GM23338 (cell line): ENCODE data around the gene MPC2.

Experiments used
- CREB1 ChIP-seq: fragments of 250-450 bp; sonication (Bioruptor Pico); IDR thresholded peaks from 2 replicates; pipeline ENCODE4 v1.5.0; 2020; ENCODE audit warnings: low read depth, mild to moderate bottlenecking, moderate library complexity
- EZH2 ChIP-seq: fragments of 200-600 bp; sonication (generic); IDR thresholded peaks from one replicate; pipeline ENCODE4 v1.8.0; 2017; ENCODE audit warnings: antibody characterized with exemption, mild to moderate bottlenecking, low read depth; ENCODE audit not compliant: unreplicated experiment
- EZH2phosphoT487 ChIP-seq: fragments of 200-600 bp; sonication (generic); IDR thresholded peaks from one replicate; pipeline ENCODE4 v1.8.1; 2018; ENCODE audit warnings: antibody characterized with exemption; ENCODE audit not compliant: unreplicated experiment
- JUNB ChIP-seq: IDR thresholded peaks from one replicate; pipeline ENCODE4 v1.6.1; 2016; ENCODE audit warnings: antibody characterized with exemption; ENCODE audit not compliant: unreplicated experiment
- NANOG ChIP-seq: IDR thresholded peaks from 2 replicates; pipeline ENCODE4 v1.6.1; 2016; ENCODE audit warnings: antibody characterized with exemption, borderline replicate concordance
- POLR2AphosphoS5 ChIP-seq: IDR thresholded peaks from 2 replicates; pipeline ENCODE4 v1.6.1; 2016; ENCODE audit warnings: antibody characterized with exemption, low read depth
- STAT1 ChIP-seq: IDR thresholded peaks from one replicate; pipeline ENCODE4 v1.6.1; 2016; ENCODE audit warnings: antibody characterized with exemption; ENCODE audit not compliant: unreplicated experiment
- ZNF114 ChIP-seq: fragments of 250-450 bp; sonication (Bioruptor Pico); IDR thresholded peaks from 2 replicates; pipeline ENCODE4 v1.5.0; 2020; ENCODE audit warnings: mild to moderate bottlenecking, moderate library complexity
- ZNF331 ChIP-seq: fragments of 250-450 bp; sonication (Bioruptor Pico); IDR thresholded peaks from 2 replicates; pipeline ENCODE4 v1.5.0; 2020; ENCODE audit warnings: low read depth, mild to moderate bottlenecking, moderate library complexity
- TF ChIP-seq, protein P1 (sequence below), 2 experiments: fragments of 200-600 bp in 1 of 2; sonication (generic) in 1 of 2; conservative IDR thresholded peaks; 2 replicates each; pipeline versions ENCODE4 v1.5.1 to v1.6.1; 2016 to 2017; ENCODE audit warnings: antibody characterized with exemption in 2 of 2, low read depth in 2 of 2, mild to moderate bottlenecking in 2 of 2, moderate library complexity in 1 of 2
- TF ChIP-seq, protein P2 (sequence below): IDR thresholded peaks from 2 replicates; pipeline ENCODE4 v1.6.1; 2016; ENCODE audit warnings: antibody characterized with exemption
- TF ChIP-seq, protein P3 (sequence below): IDR thresholded peaks from one replicate; pipeline ENCODE4 v1.6.1; 2018; ENCODE audit warnings: antibody characterized with exemption; ENCODE audit not compliant: unreplicated experiment
- TF ChIP-seq, protein P4 (sequence below): fragments of 250-450 bp; sonication (Bioruptor Pico); IDR thresholded peaks from 2 replicates; pipeline ENCODE4 v1.5.0; 2020; ENCODE audit warnings: mild to moderate bottlenecking, moderate library complexity

DNA sequence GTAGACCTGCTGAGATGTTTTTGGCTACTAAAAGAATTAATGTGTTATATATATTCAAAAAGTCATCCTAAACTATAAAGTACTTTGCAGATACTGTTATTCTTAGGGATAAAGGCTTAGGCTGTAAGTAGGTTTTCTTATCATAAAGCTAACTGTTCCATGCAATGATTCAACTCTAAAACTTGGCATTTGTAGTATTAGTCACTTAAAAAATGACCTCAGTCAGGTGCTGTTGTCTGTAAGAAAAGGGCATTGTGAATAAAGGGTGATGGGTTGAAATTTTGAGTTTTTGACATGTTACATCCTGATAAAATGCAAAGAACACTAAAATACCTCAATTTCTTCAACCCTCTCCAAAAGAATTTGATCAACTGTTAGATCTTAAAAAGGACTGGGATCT lies 55.8 kb downstream of the MPC2 start:
- TF ChIP-seq, protein P1, sequence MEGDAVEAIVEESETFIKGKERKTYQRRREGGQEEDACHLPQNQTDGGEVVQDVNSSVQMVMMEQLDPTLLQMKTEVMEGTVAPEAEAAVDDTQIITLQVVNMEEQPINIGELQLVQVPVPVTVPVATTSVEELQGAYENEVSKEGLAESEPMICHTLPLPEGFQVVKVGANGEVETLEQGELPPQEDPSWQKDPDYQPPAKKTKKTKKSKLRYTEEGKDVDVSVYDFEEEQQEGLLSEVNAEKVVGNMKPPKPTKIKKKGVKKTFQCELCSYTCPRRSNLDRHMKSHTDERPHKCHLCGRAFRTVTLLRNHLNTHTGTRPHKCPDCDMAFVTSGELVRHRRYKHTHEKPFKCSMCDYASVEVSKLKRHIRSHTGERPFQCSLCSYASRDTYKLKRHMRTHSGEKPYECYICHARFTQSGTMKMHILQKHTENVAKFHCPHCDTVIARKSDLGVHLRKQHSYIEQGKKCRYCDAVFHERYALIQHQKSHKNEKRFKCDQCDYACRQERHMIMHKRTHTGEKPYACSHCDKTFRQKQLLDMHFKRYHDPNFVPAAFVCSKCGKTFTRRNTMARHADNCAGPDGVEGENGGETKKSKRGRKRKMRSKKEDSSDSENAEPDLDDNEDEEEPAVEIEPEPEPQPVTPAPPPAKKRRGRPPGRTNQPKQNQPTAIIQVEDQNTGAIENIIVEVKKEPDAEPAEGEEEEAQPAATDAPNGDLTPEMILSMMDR (conservative IDR thresholded peaks at IDR 0.05; ENCODE audit: low read depth in 2 of 2): no peak
- TF ChIP-seq EZH2: no peak
- TF ChIP-seq POLR2AphosphoS5: no peak
- TF ChIP-seq, protein P2, sequence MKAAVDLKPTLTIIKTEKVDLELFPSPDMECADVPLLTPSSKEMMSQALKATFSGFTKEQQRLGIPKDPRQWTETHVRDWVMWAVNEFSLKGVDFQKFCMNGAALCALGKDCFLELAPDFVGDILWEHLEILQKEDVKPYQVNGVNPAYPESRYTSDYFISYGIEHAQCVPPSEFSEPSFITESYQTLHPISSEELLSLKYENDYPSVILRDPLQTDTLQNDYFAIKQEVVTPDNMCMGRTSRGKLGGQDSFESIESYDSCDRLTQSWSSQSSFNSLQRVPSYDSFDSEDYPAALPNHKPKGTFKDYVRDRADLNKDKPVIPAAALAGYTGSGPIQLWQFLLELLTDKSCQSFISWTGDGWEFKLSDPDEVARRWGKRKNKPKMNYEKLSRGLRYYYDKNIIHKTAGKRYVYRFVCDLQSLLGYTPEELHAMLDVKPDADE: no peak
- no peak for TF ChIP-seq CREB1 (CRISPR knock-in tag)
- no peak for TF ChIP-seq ZNF331 (CRISPR knock-in tag)
- no peak for TF ChIP-seq JUNB
- no peak for TF ChIP-seq STAT1
- TF ChIP-seq, protein P3, sequence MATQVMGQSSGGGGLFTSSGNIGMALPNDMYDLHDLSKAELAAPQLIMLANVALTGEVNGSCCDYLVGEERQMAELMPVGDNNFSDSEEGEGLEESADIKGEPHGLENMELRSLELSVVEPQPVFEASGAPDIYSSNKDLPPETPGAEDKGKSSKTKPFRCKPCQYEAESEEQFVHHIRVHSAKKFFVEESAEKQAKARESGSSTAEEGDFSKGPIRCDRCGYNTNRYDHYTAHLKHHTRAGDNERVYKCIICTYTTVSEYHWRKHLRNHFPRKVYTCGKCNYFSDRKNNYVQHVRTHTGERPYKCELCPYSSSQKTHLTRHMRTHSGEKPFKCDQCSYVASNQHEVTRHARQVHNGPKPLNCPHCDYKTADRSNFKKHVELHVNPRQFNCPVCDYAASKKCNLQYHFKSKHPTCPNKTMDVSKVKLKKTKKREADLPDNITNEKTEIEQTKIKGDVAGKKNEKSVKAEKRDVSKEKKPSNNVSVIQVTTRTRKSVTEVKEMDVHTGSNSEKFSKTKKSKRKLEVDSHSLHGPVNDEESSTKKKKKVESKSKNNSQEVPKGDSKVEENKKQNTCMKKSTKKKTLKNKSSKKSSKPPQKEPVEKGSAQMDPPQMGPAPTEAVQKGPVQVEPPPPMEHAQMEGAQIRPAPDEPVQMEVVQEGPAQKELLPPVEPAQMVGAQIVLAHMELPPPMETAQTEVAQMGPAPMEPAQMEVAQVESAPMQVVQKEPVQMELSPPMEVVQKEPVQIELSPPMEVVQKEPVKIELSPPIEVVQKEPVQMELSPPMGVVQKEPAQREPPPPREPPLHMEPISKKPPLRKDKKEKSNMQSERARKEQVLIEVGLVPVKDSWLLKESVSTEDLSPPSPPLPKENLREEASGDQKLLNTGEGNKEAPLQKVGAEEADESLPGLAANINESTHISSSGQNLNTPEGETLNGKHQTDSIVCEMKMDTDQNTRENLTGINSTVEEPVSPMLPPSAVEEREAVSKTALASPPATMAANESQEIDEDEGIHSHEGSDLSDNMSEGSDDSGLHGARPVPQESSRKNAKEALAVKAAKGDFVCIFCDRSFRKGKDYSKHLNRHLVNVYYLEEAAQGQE: no peak
- TF ChIP-seq EZH2phosphoT487: no peak
- TF ChIP-seq NANOG: no peak
- TF ChIP-seq ZNF114 (CRISPR knock-in tag): no peak
- TF ChIP-seq, protein P4, sequence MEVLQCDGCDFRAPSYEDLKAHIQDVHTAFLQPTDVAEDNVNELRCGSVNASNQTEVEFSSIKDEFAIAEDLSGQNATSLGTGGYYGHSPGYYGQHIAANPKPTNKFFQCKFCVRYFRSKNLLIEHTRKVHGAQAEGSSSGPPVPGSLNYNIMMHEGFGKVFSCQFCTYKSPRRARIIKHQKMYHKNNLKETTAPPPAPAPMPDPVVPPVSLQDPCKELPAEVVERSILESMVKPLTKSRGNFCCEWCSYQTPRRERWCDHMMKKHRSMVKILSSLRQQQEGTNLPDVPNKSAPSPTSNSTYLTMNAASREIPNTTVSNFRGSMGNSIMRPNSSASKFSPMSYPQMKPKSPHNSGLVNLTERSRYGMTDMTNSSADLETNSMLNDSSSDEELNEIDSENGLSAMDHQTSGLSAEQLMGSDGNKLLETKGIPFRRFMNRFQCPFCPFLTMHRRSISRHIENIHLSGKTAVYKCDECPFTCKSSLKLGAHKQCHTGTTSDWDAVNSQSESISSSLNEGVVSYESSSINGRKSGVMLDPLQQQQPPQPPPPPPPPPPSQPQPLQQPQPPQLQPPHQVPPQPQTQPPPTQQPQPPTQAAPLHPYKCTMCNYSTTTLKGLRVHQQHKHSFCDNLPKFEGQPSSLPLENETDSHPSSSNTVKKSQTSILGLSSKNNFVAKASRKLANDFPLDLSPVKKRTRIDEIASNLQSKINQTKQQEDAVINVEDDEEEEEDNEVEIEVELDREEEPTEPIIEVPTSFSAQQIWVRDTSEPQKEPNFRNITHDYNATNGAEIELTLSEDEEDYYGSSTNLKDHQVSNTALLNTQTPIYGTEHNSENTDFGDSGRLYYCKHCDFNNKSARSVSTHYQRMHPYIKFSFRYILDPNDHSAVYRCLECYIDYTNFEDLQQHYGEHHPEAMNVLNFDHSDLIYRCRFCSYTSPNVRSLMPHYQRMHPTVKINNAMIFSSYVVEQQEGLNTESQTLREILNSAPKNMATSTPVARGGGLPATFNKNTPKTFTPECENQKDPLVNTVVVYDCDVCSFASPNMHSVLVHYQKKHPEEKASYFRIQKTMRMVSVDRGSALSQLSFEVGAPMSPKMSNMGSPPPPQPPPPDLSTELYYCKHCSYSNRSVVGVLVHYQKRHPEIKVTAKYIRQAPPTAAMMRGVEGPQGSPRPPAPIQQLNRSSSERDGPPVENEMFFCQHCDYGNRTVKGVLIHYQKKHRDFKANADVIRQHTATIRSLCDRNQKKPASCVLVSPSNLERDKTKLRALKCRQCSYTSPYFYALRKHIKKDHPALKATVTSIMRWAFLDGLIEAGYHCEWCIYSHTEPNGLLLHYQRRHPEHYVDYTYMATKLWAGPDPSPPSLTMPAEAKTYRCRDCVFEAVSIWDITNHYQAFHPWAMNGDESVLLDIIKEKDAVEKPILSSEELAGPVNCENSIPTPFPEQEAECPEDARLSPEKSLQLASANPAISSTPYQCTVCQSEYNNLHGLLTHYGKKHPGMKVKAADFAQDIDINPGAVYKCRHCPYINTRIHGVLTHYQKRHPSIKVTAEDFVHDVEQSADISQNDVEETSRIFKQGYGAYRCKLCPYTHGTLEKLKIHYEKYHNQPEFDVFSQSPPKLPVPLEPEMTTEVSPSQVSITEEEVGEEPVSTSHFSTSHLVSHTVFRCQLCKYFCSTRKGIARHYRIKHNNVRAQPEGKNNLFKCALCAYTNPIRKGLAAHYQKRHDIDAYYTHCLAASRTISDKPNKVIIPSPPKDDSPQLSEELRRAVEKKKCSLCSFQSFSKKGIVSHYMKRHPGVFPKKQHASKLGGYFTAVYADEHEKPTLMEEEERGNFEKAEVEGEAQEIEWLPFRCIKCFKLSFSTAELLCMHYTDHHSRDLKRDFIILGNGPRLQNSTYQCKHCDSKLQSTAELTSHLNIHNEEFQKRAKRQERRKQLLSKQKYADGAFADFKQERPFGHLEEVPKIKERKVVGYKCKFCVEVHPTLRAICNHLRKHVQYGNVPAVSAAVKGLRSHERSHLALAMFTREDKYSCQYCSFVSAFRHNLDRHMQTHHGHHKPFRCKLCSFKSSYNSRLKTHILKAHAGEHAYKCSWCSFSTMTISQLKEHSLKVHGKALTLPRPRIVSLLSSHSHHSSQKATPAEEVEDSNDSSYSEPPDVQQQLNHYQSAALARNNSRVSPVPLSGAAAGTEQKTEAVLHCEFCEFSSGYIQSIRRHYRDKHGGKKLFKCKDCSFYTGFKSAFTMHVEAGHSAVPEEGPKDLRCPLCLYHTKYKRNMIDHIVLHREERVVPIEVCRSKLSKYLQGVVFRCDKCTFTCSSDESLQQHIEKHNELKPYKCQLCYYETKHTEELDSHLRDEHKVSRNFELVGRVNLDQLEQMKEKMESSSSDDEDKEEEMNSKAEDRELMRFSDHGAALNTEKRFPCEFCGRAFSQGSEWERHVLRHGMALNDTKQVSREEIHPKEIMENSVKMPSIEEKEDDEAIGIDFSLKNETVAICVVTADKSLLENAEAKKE (CRISPR knock-in tag): no peak
